ENCODE results near the gene TMEM88. TPM values are rescaled to one million over a fixed set of nuclear protein-coding genes. Genes with fewer than 3 reads are reported as not detected.

Gene TMEM88
- total RNA-seq, 2 experiments from 2014 or later, result 0.41 to 4.0 TPM

DNA sequence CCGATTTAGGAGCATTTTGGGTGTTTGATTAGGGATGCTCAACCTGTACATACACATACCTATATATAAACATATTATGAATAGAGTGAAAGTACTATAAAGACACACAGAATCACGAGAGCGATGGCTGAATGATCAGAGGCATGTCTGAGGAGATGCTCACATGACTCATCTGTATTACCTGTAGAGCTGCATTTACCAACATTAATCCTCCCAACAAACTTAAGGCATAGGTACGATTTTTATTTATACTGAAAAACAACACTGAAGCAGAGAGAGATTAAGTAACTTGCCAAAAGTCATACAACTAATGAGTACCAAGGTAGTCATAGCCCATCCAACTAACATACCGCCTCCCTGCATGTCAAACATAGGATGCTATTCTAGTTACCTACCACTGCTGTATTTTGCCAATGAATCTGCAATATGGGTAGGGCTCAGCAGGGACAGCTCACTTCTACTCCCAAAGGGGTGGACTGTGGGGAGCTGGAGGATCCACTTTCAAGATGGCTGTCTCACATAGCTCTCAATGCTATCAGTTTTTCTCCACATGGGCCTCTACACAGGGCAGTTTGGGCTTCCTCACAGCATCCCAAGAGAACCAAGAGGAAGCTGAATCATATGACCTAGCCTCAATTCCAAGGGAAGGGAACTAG lies 10.3 kb downstream of the TMEM88 start:
- no peak overlapping the region for H3K4me2 ChIP-seq (ENCODE audit: low read length)
- TF ChIP-seq EZH2phosphoT487 (IDR thresholded peaks at IDR 0.05; ENCODE audit: borderline replicate concordance, low read depth, low read length), result no peak
- TF ChIP-seq, protein P1, sequence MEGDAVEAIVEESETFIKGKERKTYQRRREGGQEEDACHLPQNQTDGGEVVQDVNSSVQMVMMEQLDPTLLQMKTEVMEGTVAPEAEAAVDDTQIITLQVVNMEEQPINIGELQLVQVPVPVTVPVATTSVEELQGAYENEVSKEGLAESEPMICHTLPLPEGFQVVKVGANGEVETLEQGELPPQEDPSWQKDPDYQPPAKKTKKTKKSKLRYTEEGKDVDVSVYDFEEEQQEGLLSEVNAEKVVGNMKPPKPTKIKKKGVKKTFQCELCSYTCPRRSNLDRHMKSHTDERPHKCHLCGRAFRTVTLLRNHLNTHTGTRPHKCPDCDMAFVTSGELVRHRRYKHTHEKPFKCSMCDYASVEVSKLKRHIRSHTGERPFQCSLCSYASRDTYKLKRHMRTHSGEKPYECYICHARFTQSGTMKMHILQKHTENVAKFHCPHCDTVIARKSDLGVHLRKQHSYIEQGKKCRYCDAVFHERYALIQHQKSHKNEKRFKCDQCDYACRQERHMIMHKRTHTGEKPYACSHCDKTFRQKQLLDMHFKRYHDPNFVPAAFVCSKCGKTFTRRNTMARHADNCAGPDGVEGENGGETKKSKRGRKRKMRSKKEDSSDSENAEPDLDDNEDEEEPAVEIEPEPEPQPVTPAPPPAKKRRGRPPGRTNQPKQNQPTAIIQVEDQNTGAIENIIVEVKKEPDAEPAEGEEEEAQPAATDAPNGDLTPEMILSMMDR (conservative IDR thresholded peaks at IDR 0.05; ENCODE audit: low read length), result no peak
- DNase-seq (ENCODE audit: low spot score), result peak; percentile 16
- POLR2A ChIA-PET, result interaction anchor here (0.6 to 1.7 kb wide), 3 partner anchors 12 to 121 kb away, joined by 3 to 4 read pairs (median 3); no protein-coding TSS in a partner anchor
- peaks cover 33% of the 10 kb centered on the region for H3K4me1 ChIP-seq (ENCODE audit: insufficient read depth, low read length, poor library complexity, severe bottlenecking)
- intact Hi-C loops (cut with micrococcal nuclease; ENCODE audit: unreplicated experiment), result no loop called here
- CTCF ChIA-PET (ENCODE audit: unreplicated experiment), result no interaction called here
- no peak overlapping the region for H3K4me3 ChIP-seq (ENCODE audit: low read depth, low read length, poor library complexity, severe bottlenecking)
- no peaks in the 10 kb centered on the region for H3K9me3 ChIP-seq (ENCODE audit: low read length)
- no peaks in the 10 kb centered on the region for H3K9me2 ChIP-seq (ENCODE audit: insufficient read depth, low read length)
- H3K79me2 ChIP-seq (ENCODE audit: insufficient read depth, low read depth, low read length), result peaks cover 40% of the 10 kb centered on the region
- H3K36me3 ChIP-seq (ENCODE audit: insufficient read depth, low read length), result peaks cover 94% of the 10 kb centered on the region
- no peak overlapping the region for H3K27ac ChIP-seq (ENCODE audit: low read depth, low read length, poor library complexity, severe bottlenecking)
- no peaks in the 10 kb centered on the region; the same call in 1 of the 2 replicates for H4K20me1 ChIP-seq (ENCODE audit: insufficient read depth, low read length)
- no TSS peak for BruUV-seq (replicated peaks)
- no peak overlapping the region for H2AFZ ChIP-seq (ENCODE audit: low read length)

DNA sequence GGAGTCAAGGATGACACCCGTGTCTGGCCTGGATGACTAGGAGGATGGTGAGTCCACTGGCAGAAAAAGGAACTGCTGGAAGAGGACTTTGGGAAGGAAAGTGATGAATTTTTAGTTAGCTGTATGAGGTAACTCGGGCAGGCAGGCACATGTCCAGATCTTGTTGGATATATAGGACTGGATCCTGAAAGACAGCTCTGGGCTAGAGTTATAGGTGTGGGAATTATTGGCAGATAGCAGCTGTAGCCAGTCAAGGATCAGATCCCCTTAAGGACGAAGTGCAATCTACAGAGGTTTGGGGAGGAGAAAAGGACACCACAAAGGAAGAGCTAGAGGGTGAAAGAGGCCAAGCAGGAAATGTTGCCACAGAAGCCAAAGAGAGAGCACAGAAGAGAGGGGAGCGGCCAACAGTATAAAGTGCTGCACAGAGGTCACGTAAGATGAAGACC lies 13.0 kb downstream of the TMEM88 start:
- Histone ChIP-seq H3K79me2 (ENCODE audit: insufficient read depth, low read depth, low read length) (peaks cover 13% of the 10 kb centered on the region; the same call in 1 of the 2 replicates), H2AFZ (ENCODE audit: low read length) (no peak overlapping the region)
- DNase-seq (ENCODE audit: low spot score), result no peak

More for the DNA sequence above, 13.0 kb downstream of the TMEM88 start:
- no peak overlapping the region for H3K4me3 ChIP-seq (ENCODE audit: low read depth, low read length, poor library complexity, severe bottlenecking)
- no peaks in the 10 kb centered on the region for H4K20me1 ChIP-seq (ENCODE audit: insufficient read depth, low read length)
- no peak overlapping the region for H3K4me2 ChIP-seq (ENCODE audit: low read length)
- H3K27ac ChIP-seq (ENCODE audit: low read depth, low read length, poor library complexity, severe bottlenecking), result no peak overlapping the region
- intact Hi-C loops (cut with micrococcal nuclease; ENCODE audit: unreplicated experiment), result no loop called here
- no peaks in the 10 kb centered on the region for H3K9me2 ChIP-seq (ENCODE audit: insufficient read depth, low read length)
- no peaks in the 10 kb centered on the region for H3K9me3 ChIP-seq (ENCODE audit: low read length)
- H3K4me1 ChIP-seq (ENCODE audit: insufficient read depth, low read length, poor library complexity, severe bottlenecking), result peaks cover 13% of the 10 kb centered on the region
- TF ChIP-seq EZH2phosphoT487 (IDR thresholded peaks at IDR 0.05; ENCODE audit: borderline replicate concordance, low read depth, low read length), result no peak
- TF ChIP-seq, protein P1 (conservative IDR thresholded peaks at IDR 0.05; ENCODE audit: low read length), result no peak
- H3K36me3 ChIP-seq (ENCODE audit: insufficient read depth, low read length), result peaks cover 95% of the 10 kb centered on the region
- BruUV-seq (replicated peaks), result no TSS peak
- ChIA-PET POLR2A (interaction anchor here (1.5 kb wide), 1 partner anchor 45 kb away, joined by 4 read pairs; no protein-coding TSS in a partner anchor), CTCF (ENCODE audit: unreplicated experiment) (interaction anchor here (0.5 kb wide), 1 partner anchor 654 kb away, joined by 4 read pairs; no protein-coding TSS in a partner anchor)
